Fibroblast of skin of left quadriceps (primary cell): ENCODE measurements around the gene GTF2A1.

Source experiments
- DNase-seq, 2 experiments: peaks; one replicate each; pipeline ENCODE4 v3.0.0-alpha.2; 2013; ENCODE audit warnings: low read depth in 2 of 2

GTF2A1 gene

DNA sequence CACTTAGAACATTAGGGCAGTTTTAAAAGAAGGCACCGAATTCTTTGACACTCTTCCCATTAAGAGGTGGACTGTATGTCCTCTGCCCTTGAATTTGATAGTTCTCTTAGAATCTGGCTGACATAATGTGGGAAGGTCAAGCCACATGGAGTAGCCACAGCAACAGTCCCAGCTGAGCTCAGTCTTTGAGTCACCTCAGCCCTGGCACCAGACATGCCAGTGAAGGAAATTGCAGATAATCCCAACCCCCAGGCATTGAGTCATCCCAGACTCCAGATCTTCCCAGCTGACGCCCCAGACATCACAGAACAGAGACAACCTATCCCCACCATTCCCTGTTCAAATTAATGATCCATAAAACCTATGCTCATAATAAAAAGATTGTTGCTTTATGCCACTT lies 83.4 kb downstream of the GTF2A1 start:
- peak in 1 of 2 experiments; percentile 9 for DNase-seq

DNA sequence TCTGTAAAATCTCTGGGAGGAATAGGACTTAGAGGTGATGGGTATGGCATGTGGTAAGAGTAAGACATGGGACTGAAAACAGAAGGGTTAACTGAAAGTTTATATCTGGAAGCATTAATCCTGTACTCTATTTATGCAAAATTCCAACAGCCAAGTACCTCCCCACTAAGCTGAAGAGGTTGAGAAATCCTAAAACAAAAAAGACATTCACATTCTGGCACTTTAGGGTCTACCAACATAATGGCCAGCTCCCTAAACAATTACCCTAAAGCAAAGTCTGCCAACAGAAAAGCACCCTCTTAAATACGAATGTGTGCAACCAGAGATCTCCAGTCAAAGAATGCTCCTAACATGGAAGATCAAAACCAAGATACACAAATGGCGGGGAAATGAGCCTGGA lies 87.4 kb downstream of the GTF2A1 start:
- no peak for DNase-seq

DNA sequence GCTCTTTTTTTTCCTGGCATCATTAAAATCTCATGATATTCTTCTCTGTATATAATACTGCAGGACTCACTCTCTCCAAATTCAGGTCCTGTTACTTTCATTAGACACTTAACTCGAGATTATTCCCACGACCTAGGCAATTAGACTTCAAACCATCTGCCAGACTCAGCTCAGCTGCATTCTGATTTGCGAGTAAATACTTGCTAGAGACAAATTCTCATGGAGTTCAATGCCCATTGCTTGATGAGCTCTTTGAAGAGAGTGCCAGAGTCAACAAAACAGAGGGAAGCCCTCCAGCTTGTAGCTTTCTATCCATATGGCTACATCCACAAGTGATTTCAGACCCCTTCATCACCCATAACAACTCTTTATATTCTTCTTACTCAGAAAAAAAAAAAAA lies 88.3 kb downstream of the GTF2A1 start:
- no peak for DNase-seq

DNA sequence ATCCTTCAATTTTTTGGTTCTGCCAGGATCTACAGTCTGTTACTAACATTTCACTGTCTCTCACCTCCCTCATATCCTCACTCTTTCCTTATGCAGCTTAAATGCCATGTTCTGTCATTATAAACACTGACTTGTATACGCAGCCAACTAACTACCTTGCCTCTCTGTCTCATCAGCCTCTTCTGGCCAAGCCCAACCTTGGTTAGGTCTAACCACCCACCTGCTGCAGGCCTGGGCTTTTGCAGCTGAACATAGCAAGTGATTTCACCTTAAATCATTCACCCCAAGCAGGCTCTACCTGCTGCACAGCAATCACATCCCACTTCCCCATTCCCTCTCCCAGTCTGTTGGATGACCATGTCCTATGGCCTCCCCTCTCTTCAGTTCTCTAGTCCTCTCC lies 91.5 kb downstream of the GTF2A1 start:
- DNase-seq: no peak

DNA sequence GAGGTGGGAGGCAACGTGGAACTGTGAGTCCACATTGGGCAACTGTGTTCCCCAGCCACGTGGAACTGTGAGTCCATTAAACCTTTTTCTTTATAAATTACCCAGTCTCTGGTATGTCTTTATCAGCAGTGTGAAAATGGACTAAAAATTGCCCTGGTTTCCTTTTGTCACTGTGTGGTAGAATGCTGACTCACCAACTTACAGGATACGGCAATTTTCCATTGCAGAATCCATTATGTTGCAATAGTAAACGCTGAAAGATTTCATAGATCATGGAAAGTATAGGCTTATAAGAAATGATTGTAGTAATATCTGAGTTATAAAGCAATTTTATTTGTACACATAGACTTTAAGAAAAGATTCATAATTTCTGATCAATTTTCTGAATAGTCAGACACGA lies 93.0 kb downstream of the GTF2A1 start:
- DNase-seq: no peak

DNA sequence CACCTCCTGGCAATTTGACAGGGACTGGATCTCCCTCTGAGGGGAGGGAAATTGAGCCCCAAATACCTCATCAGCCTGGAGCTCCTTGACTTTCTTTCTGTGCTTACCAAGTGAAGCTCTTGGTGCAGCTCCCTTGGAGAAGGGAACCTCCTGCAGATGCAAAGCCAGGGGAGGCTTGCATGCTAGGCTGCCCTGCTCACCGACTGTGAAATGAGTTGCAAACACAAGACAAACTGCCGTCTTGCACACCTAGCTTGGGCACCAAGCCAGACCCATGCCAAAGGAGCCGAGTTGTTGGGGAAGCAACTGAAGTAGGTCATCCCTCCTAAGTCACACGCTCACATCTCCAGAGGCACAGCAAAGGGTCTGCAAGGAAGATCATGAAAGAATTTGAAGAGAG lies 95.2 kb downstream of the GTF2A1 start:
- DNase-seq: no peak
